GM23338 (cell line): ENCODE measurements around the gene ANO1. TPM values are rescaled to one million over a fixed set of nuclear protein-coding genes. Genes with fewer than 3 reads are reported as not detected.

ENCODE experiments used
- ATAC-seq: fragments of 200-7000 bp; cut with Tn5 transposase; 3 replicates; pipeline ENCODE4 v1.9.1; 2020
- DNase-seq: peaks from one replicate; pipeline ENCODE4 v3.0.0-alpha.2; 2015; ENCODE audit warnings: low spot score
- H2AFZ ChIP-seq: fragments of 200-600 bp; sonication (generic); 2 replicates; pipeline ENCODE4 v1.8.0; 2016; ENCODE audit warnings: antibody characterized with exemption, mild to moderate bottlenecking, moderate library complexity
- H3F3A ChIP-seq: fragments of 200-600 bp; sonication (generic); replicated peaks from 2 replicates; pipeline ENCODE4 v1.8.0; 2017; ENCODE audit warnings: antibody characterized with exemption, mixed run types, low read depth
- H3K27ac ChIP-seq: fragments of 200-600 bp; sonication (generic); 2 replicates; pipeline ENCODE4 v1.6.1; 2016; ENCODE audit warnings: low read depth
- H3K27me3 ChIP-seq: fragments of 200-600 bp; sonication (generic); 2 replicates; pipeline ENCODE4 v1.8.0; 2016; ENCODE audit warnings: mild to moderate bottlenecking, mixed run types, moderate library complexity; ENCODE audit not compliant: insufficient read depth
- H3K36me3 ChIP-seq: fragments of 200-600 bp; sonication (generic); 2 replicates; pipeline ENCODE4 v1.8.0; 2016; ENCODE audit warnings: mild to moderate bottlenecking; ENCODE audit not compliant: insufficient read depth
- H3K4me1 ChIP-seq: fragments of 200-600 bp; sonication (generic); 2 replicates; pipeline ENCODE4 v1.8.0; 2016; ENCODE audit warnings: mild to moderate bottlenecking, moderate library complexity; ENCODE audit not compliant: insufficient read depth
- H3K4me2 ChIP-seq: fragments of 200-600 bp; sonication (generic); 2 replicates; pipeline ENCODE4 v1.7.1; 2017; ENCODE audit warnings: mixed run types
- H3K4me3 ChIP-seq: fragments of 200-600 bp; sonication (generic); 2 replicates; pipeline ENCODE4 v1.6.1; 2016; ENCODE audit warnings: mixed run types
- H3K79me2 ChIP-seq: fragments of 200-600 bp; sonication (generic); replicated peaks from 2 replicates; pipeline ENCODE4 v1.8.0; 2017; ENCODE audit warnings: mild to moderate bottlenecking; ENCODE audit not compliant: insufficient read depth
- H3K9me2 ChIP-seq: fragments of 200-600 bp; sonication (generic); 2 replicates; pipeline ENCODE4 v1.8.0; 2017; ENCODE audit not compliant: insufficient read depth
- H4K20me1 ChIP-seq: fragments of 200-600 bp; sonication (generic); replicated peaks from 2 replicates; pipeline ENCODE4 v1.8.0; 2017; ENCODE audit warnings: mild to moderate bottlenecking; ENCODE audit not compliant: insufficient read depth
- H3K27ac Mint-ChIP-seq: 2 replicates; pipeline ENCODE4 v1.8.0; 2020; ENCODE audit warnings: inconsistent platforms, mild to moderate bottlenecking, moderate library complexity, mixed read lengths
- H3K27me3 Mint-ChIP-seq: 3 replicates; pipeline ENCODE4 v1.8.0; 2022; ENCODE audit warnings: low read depth, mild to moderate bottlenecking, moderate library complexity, mixed read lengths, inconsistent platforms; ENCODE audit not compliant: insufficient read depth, poor library complexity
- H3K36me3 Mint-ChIP-seq: 3 replicates; pipeline ENCODE4 v1.8.0; 2021; ENCODE audit warnings: low read depth, mild to moderate bottlenecking, inconsistent platforms, moderate library complexity, mixed read lengths
- H3K4me1 Mint-ChIP-seq: 3 replicates; pipeline ENCODE4 v1.8.0; 2020; ENCODE audit warnings: mild to moderate bottlenecking, inconsistent platforms, mixed read lengths
- H3K4me3 Mint-ChIP-seq: 3 replicates; pipeline ENCODE4 v1.8.0; 2021; ENCODE audit warnings: moderate library complexity, mild to moderate bottlenecking, inconsistent platforms, mixed read lengths
- H3K9me3 Mint-ChIP-seq: 3 replicates; pipeline ENCODE4 v1.8.0; 2020; ENCODE audit warnings: moderate library complexity, mild to moderate bottlenecking, inconsistent platforms, mixed read lengths
- ETS1 ChIP-seq: IDR thresholded peaks from 2 replicates; pipeline ENCODE4 v1.6.1; 2016; ENCODE audit warnings: antibody characterized with exemption
- EZH2phosphoT487 ChIP-seq: fragments of 200-600 bp; sonication (generic); IDR thresholded peaks from one replicate; pipeline ENCODE4 v1.8.1; 2018; ENCODE audit warnings: antibody characterized with exemption; ENCODE audit not compliant: unreplicated experiment
- JUNB ChIP-seq: IDR thresholded peaks from one replicate; pipeline ENCODE4 v1.6.1; 2016; ENCODE audit warnings: antibody characterized with exemption; ENCODE audit not compliant: unreplicated experiment
- STAT1 ChIP-seq: IDR thresholded peaks from one replicate; pipeline ENCODE4 v1.6.1; 2016; ENCODE audit warnings: antibody characterized with exemption; ENCODE audit not compliant: unreplicated experiment
- ZNF114 ChIP-seq: fragments of 250-450 bp; sonication (Bioruptor Pico); IDR thresholded peaks from 2 replicates; pipeline ENCODE4 v1.5.0; 2020; ENCODE audit warnings: mild to moderate bottlenecking, moderate library complexity
- ZNF331 ChIP-seq: fragments of 250-450 bp; sonication (Bioruptor Pico); IDR thresholded peaks from 2 replicates; pipeline ENCODE4 v1.5.0; 2020; ENCODE audit warnings: low read depth, mild to moderate bottlenecking, moderate library complexity
- ZNF462 ChIP-seq: fragments of 250-450 bp; sonication (Bioruptor Pico); IDR thresholded peaks from 2 replicates; pipeline ENCODE4 v1.5.0; 2020; ENCODE audit warnings: mild to moderate bottlenecking, moderate library complexity
- polyA plus RNA-seq: library from polyadenylated mRNA; unstranded; fragments of >200 nt; fragmentation: Nextera tagmentation; extraction: Ambion mirVana; gene quantifications from 2 replicates; pipeline ENCODE4 v1.2.1, GENCODE V29; 2016
- total RNA-seq: library from RNA; depleted of rRNA; stranded (reverse); fragments of >200 nt; shearing (Covaris generic); gene quantifications from 2 replicates; pipeline ENCODE4 v1.2.3, GENCODE V29; 2014

Gene ANO1
- total and polyA plus RNA-seq, 2 experiments from 2014 or later, result 1.4 to 3.4 TPM

- H3K9me2 ChIP-seq, result no peaks in the 10 kb centered on the region
- H3K27me3 ChIP-seq, result no peaks in the 10 kb centered on the region
- no peak for DNase-seq
- H3K27ac Mint-ChIP-seq, result no peak overlapping the region
- no peak for TF ChIP-seq JUNB
- no peak for TF ChIP-seq ZNF331 (CRISPR knock-in tag)
- TF ChIP-seq EZH2phosphoT487, result no peak
- no peak for TF ChIP-seq STAT1
- no peak for TF ChIP-seq ZNF462 (CRISPR knock-in tag)
- no peak for TF ChIP-seq ZNF114 (CRISPR knock-in tag)
- no peak for TF ChIP-seq ETS1
- no peaks in the 10 kb centered on the region for H3K4me1 ChIP-seq
- no peak overlapping the region for H3K27ac ChIP-seq
- H3K79me2 ChIP-seq, result no peaks in the 10 kb centered on the region
- no peak for ATAC-seq
- H3K27me3 Mint-ChIP-seq, result peaks cover 4% of the 10 kb centered on the region
- H3K36me3 Mint-ChIP-seq, result peaks cover 4% of the 10 kb centered on the region; the same call in 1 of the 3 replicates
- H3K9me3 Mint-ChIP-seq, result no peaks in the 10 kb centered on the region
- H3K4me2 ChIP-seq, result no peak overlapping the region
- H2AFZ ChIP-seq, result no peak overlapping the region
- no peaks in the 10 kb centered on the region for H3K36me3 ChIP-seq
- H3F3A ChIP-seq, result no peaks in the 10 kb centered on the region
- H4K20me1 ChIP-seq, result no peaks in the 10 kb centered on the region
- H3K4me3 ChIP-seq, result no peak overlapping the region
- no peaks in the 10 kb centered on the region for H3K4me1 Mint-ChIP-seq
- H3K4me3 Mint-ChIP-seq, result no peak overlapping the region
These were observed 17.6 kb downstream of the ANO1 start for GRCh38 chr11:70095541-70096252.
